C4-2B (cell line): ENCODE data around the gene ANKRD34A.

Experiments used
- ZFX ChIP-seq: fragments of 450-650 bp; IDR thresholded peaks from 2 replicates; pipeline ENCODE4 v1.6.1; 2017
- TF ChIP-seq, protein P1 (sequence below): fragments of 450-650 bp; conservative IDR thresholded peaks from 2 replicates; pipeline ENCODE4 v1.5.1; 2017; ENCODE audit warnings: mild to moderate bottlenecking

GRCh38 chr1:145982010-145982723 lies 17.8 kb upstream of the ANKRD34A start:
- TF ChIP-seq, protein P1, sequence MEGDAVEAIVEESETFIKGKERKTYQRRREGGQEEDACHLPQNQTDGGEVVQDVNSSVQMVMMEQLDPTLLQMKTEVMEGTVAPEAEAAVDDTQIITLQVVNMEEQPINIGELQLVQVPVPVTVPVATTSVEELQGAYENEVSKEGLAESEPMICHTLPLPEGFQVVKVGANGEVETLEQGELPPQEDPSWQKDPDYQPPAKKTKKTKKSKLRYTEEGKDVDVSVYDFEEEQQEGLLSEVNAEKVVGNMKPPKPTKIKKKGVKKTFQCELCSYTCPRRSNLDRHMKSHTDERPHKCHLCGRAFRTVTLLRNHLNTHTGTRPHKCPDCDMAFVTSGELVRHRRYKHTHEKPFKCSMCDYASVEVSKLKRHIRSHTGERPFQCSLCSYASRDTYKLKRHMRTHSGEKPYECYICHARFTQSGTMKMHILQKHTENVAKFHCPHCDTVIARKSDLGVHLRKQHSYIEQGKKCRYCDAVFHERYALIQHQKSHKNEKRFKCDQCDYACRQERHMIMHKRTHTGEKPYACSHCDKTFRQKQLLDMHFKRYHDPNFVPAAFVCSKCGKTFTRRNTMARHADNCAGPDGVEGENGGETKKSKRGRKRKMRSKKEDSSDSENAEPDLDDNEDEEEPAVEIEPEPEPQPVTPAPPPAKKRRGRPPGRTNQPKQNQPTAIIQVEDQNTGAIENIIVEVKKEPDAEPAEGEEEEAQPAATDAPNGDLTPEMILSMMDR = no peak
- TF ChIP-seq ZFX = no peak
